ENCODE results near the gene AUTS2.

DNA sequence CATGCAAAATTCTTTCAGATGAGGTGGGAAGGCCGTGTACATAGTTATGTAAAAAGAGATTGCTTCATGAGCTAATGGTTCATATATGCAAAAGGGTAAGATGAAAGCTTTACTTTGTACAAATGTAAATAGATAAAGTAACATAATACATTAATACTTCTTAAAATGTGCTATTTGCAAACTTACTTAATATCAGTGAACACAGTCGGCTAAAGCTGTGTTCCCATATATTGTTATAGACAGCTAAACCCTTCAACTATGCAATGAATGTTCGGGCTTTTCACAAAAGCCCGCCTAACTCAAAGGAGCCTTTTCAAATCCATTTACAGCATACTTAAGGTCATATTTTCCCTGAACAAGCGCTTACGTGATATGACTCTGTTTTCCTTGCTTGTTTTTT lies 1193.1 kb downstream of the AUTS2 start:
- TF ChIP-seq CTCF (conservative IDR thresholded peaks at IDR 0.05; ENCODE audit: low read length): no peak
- no peak for TF ChIP-seq EZH2phosphoT487 (IDR thresholded peaks at IDR 0.05; ENCODE audit: borderline replicate concordance)
